Activated T-helper 2 cell treated with anti-CD3 and anti-CD28 coated beads, Interferon-gamma antibody, Interleukin-2, Interleukin-4, amounts not matched to agents 10 μg/mL and 5 μg/mL and 100 μg/mL, durations not matched to agents 14 hours and 24 hours and 36 hours (primary cell): Measurements from ENCODE around the gene CDH4. TPM values are rescaled to one million over a fixed set of nuclear protein-coding genes. Genes with fewer than 3 reads are reported as not detected.

ENCODE experiments used
- DNase-seq: peaks from one replicate; pipeline ENCODE4 v3.0.0; 2021; ENCODE audit warnings: low spot score
- H3K27ac Mint-ChIP-seq: one replicate; pipeline ENCODE4 v1.8.0; 2021; ENCODE audit warnings: mixed read lengths
- H3K27me3 Mint-ChIP-seq: one replicate; pipeline ENCODE4 v1.8.0; 2021; ENCODE audit warnings: low read depth, mixed read lengths
- H3K36me3 Mint-ChIP-seq: one replicate; pipeline ENCODE4 v1.8.0; 2021; ENCODE audit warnings: low read depth, mixed read lengths
- H3K4me1 Mint-ChIP-seq: one replicate; pipeline ENCODE4 v1.8.0; 2021; ENCODE audit warnings: low read depth, mixed read lengths
- H3K4me3 Mint-ChIP-seq: one replicate; pipeline ENCODE4 v1.8.0; 2021; ENCODE audit warnings: low read depth, mild to moderate bottlenecking, moderate library complexity, mixed read lengths
- H3K9me3 Mint-ChIP-seq: one replicate; pipeline ENCODE4 v1.8.0; 2021; ENCODE audit warnings: mixed read lengths
- intact Hi-C: fragments of 100-400 bp; cut with micrococcal nuclease; formaldehyde crosslinking; loops from one replicate; pipeline ENCODE4 v1.15.1; 2023
- total RNA-seq: library from RNA; stranded (reverse); gene quantifications from 2 replicates; pipeline ENCODE4 v1.2.3, GENCODE V29; 2022

Gene CDH4
- total RNA-seq, 1 donor from 2014 or later: not detected

GRCh38 chr20:61885759-61886715 is 634.0 kb downstream of the CDH4 start:
- Mint-ChIP-seq H3K9me3 (peaks cover 12% of the 10 kb centered on the region), H3K27me3 (no peaks in the 10 kb centered on the region), H3K27ac (no peak overlapping the region), H3K4me1 (no peaks in the 10 kb centered on the region), H3K36me3 (no peaks in the 10 kb centered on the region), H3K4me3 (no peak overlapping the region)
- no peak for DNase-seq
- intact Hi-C loops: no loop called here

DNA sequence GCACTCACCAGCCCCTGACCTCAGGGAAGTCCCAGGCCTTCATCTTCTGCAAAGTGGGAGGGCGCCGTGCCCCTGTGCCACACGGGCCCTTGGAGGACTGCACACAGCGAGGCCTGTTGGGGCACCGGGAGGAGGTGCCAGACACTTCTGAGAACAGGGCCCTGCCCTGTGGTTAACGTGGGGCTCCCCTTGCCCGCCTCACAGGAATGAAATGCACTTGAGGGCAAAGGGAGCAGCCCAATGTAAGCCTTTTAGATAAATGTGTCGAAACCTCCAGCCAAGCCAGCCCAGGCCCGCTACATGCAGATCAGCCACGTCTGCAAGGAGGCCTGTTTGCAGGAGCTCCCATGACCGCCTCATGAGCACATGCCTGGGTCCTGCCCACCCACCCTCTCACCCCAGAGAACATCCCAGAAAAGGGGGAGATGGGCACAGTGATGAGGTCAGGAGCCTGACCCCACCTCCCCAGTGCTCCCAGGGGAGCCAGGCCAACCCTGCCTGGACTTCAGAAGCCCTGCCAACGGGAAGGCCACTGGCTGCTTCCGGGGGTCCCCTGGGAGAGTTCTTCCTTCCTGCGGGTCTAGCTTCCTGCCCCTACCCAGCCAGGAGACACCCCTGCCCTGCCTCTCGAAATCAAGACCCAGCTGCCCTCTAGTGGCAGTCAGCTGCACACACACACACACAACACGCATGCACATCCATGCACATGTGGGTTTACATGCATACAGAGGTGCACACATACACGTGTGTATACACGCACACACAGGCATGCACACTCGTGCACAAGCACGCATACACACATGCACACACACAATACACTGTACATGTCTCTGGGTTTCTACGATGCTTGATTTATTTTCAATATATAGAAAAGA is 634.9 kb downstream of the CDH4 start:
- peak; percentile 16 for DNase-seq
- Mint-ChIP-seq H3K27ac (no peak overlapping the region), H3K27me3 (no peaks in the 10 kb centered on the region), H3K9me3 (peaks cover 12% of the 10 kb centered on the region), H3K4me3 (no peak overlapping the region), H3K36me3 (no peaks in the 10 kb centered on the region), H3K4me1 (no peaks in the 10 kb centered on the region)
- intact Hi-C loops: no loop called here

- H3K9me3 Mint-ChIP-seq: peaks cover 12% of the 10 kb centered on the region
- H3K27ac Mint-ChIP-seq: no peak overlapping the region
- H3K4me3 Mint-ChIP-seq: no peak overlapping the region
- H3K27me3 Mint-ChIP-seq: no peaks in the 10 kb centered on the region
- H3K4me1 Mint-ChIP-seq: no peaks in the 10 kb centered on the region
- intact Hi-C loops: no loop called here
- DNase-seq: no peak
- no peaks in the 10 kb centered on the region for H3K36me3 Mint-ChIP-seq
Observed at GRCh38 chr20:61887596-61888093, 635.6 kb downstream of the CDH4 start.

DNA sequence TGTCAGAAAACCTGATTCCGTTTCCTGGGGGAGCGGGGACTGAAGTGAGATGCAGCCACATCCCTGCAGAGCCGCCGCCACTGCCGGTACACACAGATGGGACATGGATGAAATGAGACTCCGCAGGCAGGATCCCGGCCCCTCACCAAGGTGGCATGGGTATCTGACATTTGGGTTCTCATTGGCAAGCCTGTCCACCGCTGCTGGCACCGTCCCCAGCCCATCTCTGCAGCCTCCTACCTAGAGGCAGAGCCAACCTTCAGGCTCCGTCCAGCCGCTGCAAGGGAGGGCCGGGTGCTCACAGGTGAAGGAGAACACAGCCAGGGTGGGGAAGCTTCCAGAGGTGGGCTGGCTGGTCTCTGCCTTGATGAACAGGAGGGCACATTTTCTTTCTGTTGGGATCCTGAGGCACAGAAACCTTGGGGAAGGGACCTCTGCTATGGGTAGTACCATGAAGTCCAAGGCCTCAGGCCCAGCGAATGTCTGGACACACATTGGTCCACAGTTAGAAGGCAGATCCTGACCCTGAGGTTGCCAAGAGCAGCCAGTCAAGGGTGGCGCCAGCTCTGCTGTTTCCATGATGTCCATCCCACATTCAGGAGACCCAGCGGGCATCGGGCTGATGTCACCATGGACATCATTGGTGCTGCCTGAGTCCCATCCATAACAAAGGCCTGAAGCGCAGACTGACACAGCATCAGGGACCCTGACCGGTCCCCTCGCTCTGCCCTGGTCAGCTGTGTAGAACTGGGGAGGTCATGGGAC is 636.2 kb downstream of the CDH4 start:
- Mint-ChIP-seq H3K4me1 (no peaks in the 10 kb centered on the region), H3K4me3 (no peak overlapping the region), H3K27me3 (no peaks in the 10 kb centered on the region), H3K9me3 (peaks cover 12% of the 10 kb centered on the region), H3K36me3 (no peaks in the 10 kb centered on the region), H3K27ac (no peak overlapping the region)
- DNase-seq: no peak
- intact Hi-C loops: no loop called here

GRCh38 chr20:61889659-61890058 is 637.6 kb downstream of the CDH4 start:
- no peaks in the 10 kb centered on the region for H3K27me3 Mint-ChIP-seq
- intact Hi-C loops: no loop called here
- H3K4me1 Mint-ChIP-seq: no peaks in the 10 kb centered on the region
- H3K27ac Mint-ChIP-seq: no peak overlapping the region
- no peak for DNase-seq
- no peaks in the 10 kb centered on the region for H3K36me3 Mint-ChIP-seq
- no peak overlapping the region for H3K4me3 Mint-ChIP-seq
- H3K9me3 Mint-ChIP-seq: peaks cover 12% of the 10 kb centered on the region

DNA sequence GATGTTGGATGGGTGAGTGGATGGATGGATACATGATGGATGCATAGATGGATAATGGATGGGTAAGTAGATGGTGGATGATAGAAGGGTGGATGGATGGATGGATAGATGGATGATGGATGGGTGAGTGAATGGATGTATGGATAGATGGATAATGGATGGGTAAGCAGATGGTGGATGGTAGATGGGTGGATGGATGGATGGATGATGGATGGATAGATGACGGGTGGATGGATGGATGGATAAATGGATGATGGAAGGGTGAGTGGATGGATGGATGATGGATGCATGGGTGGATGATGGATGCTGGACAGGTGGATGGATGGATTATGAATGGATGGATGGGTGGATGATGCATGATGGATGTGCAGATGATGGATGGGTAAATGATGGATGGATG is 638.1 kb downstream of the CDH4 start:
- Mint-ChIP-seq H3K4me1 (no peaks in the 10 kb centered on the region), H3K36me3 (no peaks in the 10 kb centered on the region), H3K27ac (no peak overlapping the region), H3K27me3 (no peaks in the 10 kb centered on the region), H3K4me3 (no peak overlapping the region), H3K9me3 (peaks cover 12% of the 10 kb centered on the region)
- no peak for DNase-seq
- intact Hi-C loops: no loop called here

GRCh38 chr20:61891476-61891875 is 639.4 kb downstream of the CDH4 start:
- Mint-ChIP-seq H3K4me3 (no peak overlapping the region), H3K27me3 (no peaks in the 10 kb centered on the region), H3K9me3 (peaks cover 12% of the 10 kb centered on the region), H3K4me1 (no peaks in the 10 kb centered on the region), H3K27ac (no peak overlapping the region), H3K36me3 (no peaks in the 10 kb centered on the region)
- intact Hi-C loops: no loop called here
- DNase-seq: no peak

DNA sequence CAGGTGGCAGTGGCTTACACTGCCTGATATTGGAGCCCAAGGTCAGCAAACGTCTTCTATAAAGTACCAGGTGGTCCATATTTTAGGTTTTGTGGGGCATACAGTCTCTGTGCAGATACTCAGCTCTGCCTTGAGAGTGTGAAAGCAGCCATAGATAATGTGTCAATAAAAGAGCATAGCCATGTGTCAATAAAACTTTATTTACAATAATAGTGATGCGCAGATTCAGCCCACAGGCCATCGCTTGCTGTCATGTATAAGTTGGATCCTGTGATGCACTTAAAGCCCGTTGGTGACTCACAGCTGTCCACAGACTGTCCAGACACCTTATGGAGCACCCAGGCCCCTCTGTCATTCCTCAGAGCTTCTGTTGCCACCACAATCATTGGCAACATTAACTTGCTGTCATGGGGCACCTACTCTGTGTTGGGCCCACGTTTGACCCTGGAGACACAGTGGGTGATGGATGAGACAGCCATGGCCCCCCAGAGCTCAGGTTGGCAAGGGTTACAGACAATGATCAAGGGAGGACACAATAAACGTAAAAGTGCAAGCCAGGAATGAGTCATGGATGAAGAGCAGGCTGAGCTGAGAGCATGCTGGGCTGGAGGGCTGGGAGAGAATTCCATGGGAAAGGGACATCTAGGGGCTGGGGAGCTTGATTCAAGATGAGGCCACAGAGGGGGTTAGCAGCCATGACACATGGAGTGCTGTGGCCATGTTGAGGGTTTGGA is 640.0 kb downstream of the CDH4 start:
- no peak overlapping the region for H3K27ac Mint-ChIP-seq
- H3K4me1 Mint-ChIP-seq: no peaks in the 10 kb centered on the region
- H3K4me3 Mint-ChIP-seq: no peak overlapping the region
- no peak for DNase-seq
- intact Hi-C loops: no loop called here
- no peaks in the 10 kb centered on the region for H3K27me3 Mint-ChIP-seq
- peaks cover 12% of the 10 kb centered on the region for H3K9me3 Mint-ChIP-seq
- H3K36me3 Mint-ChIP-seq: no peaks in the 10 kb centered on the region

- no peaks in the 10 kb centered on the region for H3K27me3 Mint-ChIP-seq
- no peaks in the 10 kb centered on the region for H3K4me1 Mint-ChIP-seq
- intact Hi-C loops: no loop called here
- H3K36me3 Mint-ChIP-seq: no peaks in the 10 kb centered on the region
- DNase-seq: no peak
- H3K4me3 Mint-ChIP-seq: no peak overlapping the region
- H3K9me3 Mint-ChIP-seq: peaks cover 4% of the 10 kb centered on the region
- no peak overlapping the region for H3K27ac Mint-ChIP-seq
Observed at GRCh38 chr20:61895016-61895415, 643.0 kb downstream of the CDH4 start.

- DNase-seq: no peak
- no peak overlapping the region for H3K4me3 Mint-ChIP-seq
- no peaks in the 10 kb centered on the region for H3K36me3 Mint-ChIP-seq
- H3K27me3 Mint-ChIP-seq: no peaks in the 10 kb centered on the region
- H3K27ac Mint-ChIP-seq: no peak overlapping the region
- H3K4me1 Mint-ChIP-seq: no peaks in the 10 kb centered on the region
- H3K9me3 Mint-ChIP-seq: no peaks in the 10 kb centered on the region
- intact Hi-C loops: no loop called here
Observed at GRCh38 chr20:61895686-61896057, 643.6 kb downstream of the CDH4 start.

DNA sequence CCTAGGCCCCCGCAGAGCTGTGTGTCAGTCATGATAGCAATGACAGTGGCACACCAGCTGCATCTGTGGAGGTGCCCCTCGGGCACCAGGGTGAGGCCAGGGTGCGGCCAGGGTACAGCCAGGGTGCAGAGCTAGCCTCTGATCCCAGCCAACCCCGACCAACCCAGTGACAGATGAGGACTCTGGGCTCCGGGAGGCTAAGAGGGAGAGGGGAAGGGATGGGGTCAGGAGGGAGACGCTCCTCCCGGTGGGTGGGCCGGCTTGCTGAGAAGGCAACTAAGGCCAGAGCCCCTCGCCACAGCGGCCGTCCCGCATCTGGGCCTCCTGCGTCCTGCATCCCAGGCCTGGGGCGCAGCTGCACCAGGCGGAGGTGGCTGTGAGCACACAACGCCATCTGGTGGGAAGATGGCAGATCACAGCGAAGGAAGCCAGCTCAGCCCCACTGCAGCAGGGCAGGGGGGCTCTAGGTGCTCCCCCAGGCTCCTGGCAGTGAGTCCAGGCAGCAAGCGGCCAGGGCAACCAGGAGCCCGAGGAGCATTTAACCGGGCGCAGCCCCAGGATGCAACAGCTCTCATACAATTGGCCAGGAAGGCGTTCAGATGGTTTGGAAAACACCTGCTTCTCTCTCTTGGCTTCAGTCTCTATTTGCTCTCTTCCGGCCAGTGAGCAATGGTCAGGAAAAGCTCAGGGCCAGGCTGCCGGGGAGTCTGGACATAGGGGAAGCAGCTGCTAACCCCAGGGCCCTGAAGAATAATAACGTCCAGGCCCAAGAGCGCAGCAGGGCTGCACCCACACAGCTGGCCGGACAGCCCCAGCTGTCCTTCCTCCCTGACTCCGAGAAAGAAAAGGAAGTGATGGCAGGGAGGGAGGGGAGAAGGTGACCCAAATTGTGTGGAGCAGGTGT is 644.2 kb downstream of the CDH4 start:
- intact Hi-C loops: no loop called here
- Mint-ChIP-seq H3K4me3 (no peak overlapping the region), H3K27me3 (no peaks in the 10 kb centered on the region), H3K27ac (no peak overlapping the region), H3K4me1 (no peaks in the 10 kb centered on the region), H3K36me3 (no peaks in the 10 kb centered on the region), H3K9me3 (no peaks in the 10 kb centered on the region)
- DNase-seq: no peak
